ENCODE data around the gene PFDN4. TPM values are rescaled to one million over a fixed set of nuclear protein-coding genes. Genes with fewer than 3 reads are reported as not detected.

Gene PFDN4, protein sequence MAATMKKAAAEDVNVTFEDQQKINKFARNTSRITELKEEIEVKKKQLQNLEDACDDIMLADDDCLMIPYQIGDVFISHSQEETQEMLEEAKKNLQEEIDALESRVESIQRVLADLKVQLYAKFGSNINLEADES
- 10 to 100 TPM; 52.8 to 59.4 (median 56.0) TPM for polyA plus RNA-seq (ENCODE audit: insufficient read length in 4 of 4)

GRCh38 chr20:54207743-54208547, at the start of gene PFDN4:
Gene PFDN4, plus strand, starts transcription at chr20:54208087. Its CDS starts 14 bp downstream, at chr20:54208101.
- peak; percentile 63 to 90 (median 72) for DNase-seq (ENCODE audit: low read depth in 4 of 4, low spot score in 3 of 4)

DNA sequence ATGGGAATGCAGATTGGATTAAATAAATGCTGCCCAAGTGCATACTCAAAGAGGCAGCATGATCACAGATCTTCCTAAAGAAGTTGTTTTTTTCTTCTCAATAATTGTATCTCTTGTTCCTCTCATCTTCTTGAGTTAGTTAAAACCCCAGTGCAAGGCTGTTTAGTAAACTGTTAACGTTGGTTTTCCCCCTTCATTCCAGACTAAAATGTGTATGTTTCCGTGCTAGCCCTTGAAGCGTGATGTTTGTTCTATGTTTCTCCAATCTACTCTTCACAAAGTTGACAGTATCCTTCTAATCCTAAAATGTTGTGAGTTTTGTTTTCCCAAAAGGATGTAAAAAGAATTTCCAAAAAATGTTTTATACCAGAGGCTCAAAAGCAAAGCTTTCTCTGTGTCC, 49.7 kb upstream of the PFDN4 start:
- DNase-seq (ENCODE audit: low read depth in 4 of 4, low spot score in 3 of 4), result no peak

DNA sequence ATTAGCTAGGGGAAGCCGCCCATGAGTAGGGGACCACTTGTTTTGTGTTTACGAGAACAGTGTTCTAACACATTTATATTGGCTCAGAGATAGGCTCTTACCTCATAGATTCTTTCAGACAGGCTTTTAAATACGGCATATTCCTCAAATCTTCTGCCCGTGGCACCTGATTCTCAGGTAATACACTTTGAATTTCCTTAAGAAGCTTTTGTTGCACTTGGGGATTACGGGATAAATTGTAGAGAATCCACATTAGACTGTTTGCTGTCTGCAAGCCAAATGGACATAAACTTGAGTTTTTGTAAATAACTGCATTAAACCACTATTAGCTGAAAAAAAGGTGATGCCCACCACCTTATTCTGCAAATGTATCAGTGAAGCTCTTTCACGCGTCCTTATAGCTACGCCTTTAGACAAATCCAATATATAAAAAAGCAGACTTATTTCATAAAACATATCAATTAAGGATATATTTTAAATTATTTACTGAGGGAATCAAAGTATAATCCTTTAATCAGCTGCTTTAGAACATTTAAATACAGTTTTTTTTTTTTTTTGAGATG, 49.0 kb upstream of the PFDN4 start:
- no peak for DNase-seq (ENCODE audit: low read depth in 4 of 4, low spot score in 3 of 4)

- DNase-seq (ENCODE audit: low read depth in 4 of 4, low spot score in 3 of 4), result no peak
Observed at GRCh38 chr20:54160065-54161007, 47.6 kb upstream of the PFDN4 start.

- no peak for DNase-seq (ENCODE audit: low read depth in 4 of 4, low spot score in 3 of 4)
Observed at GRCh38 chr20:54161008-54161820, 46.7 kb upstream of the PFDN4 start.

DNA sequence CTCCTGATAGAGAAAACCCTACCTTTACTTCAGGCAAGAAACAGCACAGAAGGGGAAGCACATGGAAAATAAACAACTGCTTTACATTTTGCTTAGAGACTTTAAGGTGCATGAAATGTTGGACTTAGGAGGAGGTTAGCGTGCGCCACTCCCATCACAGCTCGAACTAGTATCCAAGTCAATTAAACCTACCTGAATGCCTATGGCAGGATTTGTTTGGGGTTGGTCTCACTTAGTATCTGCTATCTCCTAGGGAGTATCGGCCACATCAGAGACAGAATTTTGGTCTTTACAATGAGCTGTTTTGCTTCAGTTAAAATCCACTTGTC, 46.1 kb upstream of the PFDN4 start:
- no peak for DNase-seq (ENCODE audit: low read depth in 4 of 4, low spot score in 3 of 4)

GRCh38 chr20:54162378-54163009, 45.4 kb upstream of the PFDN4 start:
- DNase-seq (ENCODE audit: low read depth in 4 of 4, low spot score in 3 of 4), result no peak

DNA sequence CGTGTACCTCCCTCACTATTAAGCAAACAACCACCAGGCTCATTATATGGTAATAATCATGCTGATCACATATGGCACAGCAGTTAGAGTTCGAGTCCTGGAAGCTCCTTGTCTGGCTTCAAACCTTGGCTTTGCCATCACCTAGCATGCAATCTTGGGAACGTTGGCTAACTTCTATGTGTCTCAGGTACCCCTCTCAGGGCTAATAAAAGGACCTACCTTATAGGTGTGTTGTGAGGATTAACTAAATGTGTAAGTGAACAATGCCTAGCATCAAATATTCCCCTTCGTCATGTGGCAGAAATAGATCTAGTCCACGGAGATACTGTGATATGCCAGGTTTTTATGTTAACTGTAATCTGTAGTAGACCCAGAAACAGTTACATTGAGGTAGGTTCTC, 44.5 kb upstream of the PFDN4 start:
- no peak for DNase-seq (ENCODE audit: low read depth in 4 of 4, low spot score in 3 of 4)

GRCh38 chr20:54165014-54165413, 42.9 kb upstream of the PFDN4 start:
- no peak for DNase-seq (ENCODE audit: low read depth in 4 of 4, low spot score in 3 of 4)

DNA sequence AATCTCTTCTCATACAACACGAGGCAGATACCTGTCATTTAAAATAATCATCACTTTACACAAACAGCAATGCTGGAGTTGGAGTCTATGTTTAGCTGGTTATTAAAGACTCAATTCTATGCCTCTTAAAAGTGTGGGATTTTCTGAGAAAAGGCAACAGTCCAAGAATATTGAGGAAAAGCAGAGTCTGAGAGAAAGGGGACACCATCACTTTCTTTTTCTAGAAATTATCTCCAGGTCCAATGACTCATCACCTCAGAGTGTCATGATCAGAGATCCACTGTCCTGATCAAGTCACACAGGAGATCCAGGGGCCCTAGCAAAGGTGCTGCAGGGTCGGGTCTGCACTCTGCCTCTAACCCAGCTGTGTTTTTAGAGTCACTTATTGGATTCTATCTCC, 42.1 kb upstream of the PFDN4 start:
- DNase-seq (ENCODE audit: low read depth in 4 of 4, low spot score in 3 of 4), result no peak

DNA sequence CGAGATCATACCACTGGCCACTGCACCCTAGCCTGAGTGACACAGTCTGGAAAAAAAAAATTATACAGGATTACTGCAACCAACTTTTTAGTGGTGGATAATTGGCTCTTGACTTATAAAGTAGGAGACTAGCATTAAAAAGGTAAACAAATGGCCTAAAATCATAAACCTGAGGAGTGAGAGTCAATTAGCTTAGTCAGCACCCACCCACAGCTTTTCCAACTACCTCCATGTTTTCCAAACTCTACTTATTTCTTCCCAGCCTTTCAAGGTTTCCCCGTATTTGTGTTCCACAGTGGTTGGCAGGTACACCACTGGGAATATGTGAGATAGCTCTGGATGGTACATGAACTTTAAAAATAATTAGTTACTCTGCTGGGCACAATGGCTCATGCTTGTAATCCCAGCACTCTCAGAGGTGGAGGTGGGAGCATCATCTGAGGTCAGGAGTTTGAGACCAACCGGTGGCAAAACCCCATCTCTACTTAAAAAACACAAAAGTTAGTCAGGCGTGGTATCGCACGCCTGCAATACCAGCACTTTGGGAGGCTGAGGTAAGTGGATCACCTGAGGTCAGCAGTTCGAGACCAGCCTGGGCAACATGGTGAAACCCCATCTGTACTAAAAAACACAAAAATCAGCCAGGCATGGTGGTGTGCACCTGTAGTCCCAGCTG, 40.8 kb upstream of the PFDN4 start:
- DNase-seq (ENCODE audit: low read depth in 4 of 4, low spot score in 3 of 4), result no peak

- no peak for DNase-seq (ENCODE audit: low read depth in 4 of 4, low spot score in 3 of 4)
Observed at GRCh38 chr20:54167909-54168872, 39.7 kb upstream of the PFDN4 start.

- DNase-seq (ENCODE audit: low read depth in 4 of 4, low spot score in 3 of 4), result no peak
Observed at GRCh38 chr20:54168961-54169862, 38.7 kb upstream of the PFDN4 start.

- no peak for DNase-seq (ENCODE audit: low read depth in 4 of 4, low spot score in 3 of 4)
Observed at GRCh38 chr20:54170026-54170471, 37.8 kb upstream of the PFDN4 start.

DNA sequence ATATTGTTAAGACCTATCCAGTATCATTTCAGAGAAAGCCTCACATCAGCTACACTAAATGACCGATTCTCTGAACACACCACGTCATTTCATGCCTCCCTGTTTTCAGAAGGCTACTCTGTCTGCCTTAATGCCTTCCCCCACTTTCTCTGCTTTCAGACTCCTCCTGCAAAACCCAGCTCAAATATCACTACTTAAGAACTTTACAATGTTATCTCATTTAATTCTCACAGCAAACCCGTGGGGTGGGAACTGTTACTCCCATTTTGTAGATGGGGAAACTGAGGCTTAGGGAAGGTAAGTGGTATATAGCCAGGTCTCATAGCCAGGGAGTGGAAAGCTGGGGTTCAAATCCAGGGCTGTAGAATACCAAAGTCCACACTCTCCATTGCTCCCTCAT, 36.9 kb upstream of the PFDN4 start:
- no peak for DNase-seq (ENCODE audit: low read depth in 4 of 4, low spot score in 3 of 4)

DNA sequence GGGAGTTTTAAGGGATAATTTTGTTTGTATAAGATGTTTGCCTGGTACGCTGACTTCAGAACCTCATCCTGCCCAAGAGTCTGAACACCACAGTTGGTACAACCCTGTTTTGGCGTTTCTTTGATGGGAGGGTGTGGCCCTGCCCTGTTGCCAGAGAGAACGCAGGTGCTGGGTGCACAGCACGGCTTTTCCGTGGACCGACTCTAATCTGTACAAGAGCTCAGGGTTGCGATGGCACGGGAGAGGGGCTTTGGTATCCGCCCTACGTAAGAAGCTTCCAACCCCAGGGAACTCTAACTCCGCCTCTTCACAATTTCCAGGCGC, 35.4 kb upstream of the PFDN4 start:
- no peak for DNase-seq (ENCODE audit: low read depth in 4 of 4, low spot score in 3 of 4)
